Middle frontal gyrus (tissue), 1 donor: ENCODE results near the gene PLIN4.
"Not testable (repeated sequence)": the region's sequence is repeated elsewhere in the genome, so short reads cannot be mapped to it uniquely, and the experiment has no call there.

Source experiments
- DNase-seq: peaks from one replicate; pipeline ENCODE4 v3.0.0-alpha.2; 2015; ENCODE audit warnings: low spot score; ENCODE audit errors: extremely low spot score

Gene PLIN4

GRCh38 chr19:4548238-4548584 lies 29.9 kb upstream of the PLIN4 start:
- DNase-seq: no peak

GRCh38 chr19:4547303-4548237 lies 29.3 kb upstream of the PLIN4 start:
- no peak for DNase-seq

- no peak for DNase-seq
Observed at GRCh38 chr19:4543842-4544647, 25.8 kb upstream of the PLIN4 start.

GRCh38 chr19:4542896-4543841 lies 24.9 kb upstream of the PLIN4 start:
- no peak for DNase-seq

- DNase-seq: not testable (repeated sequence)
Observed at GRCh38 chr19:4541806-4542145, 23.5 kb upstream of the PLIN4 start.

GRCh38 chr19:4541114-4541805 lies 23.0 kb upstream of the PLIN4 start:
- DNase-seq: no peak

- DNase-seq: no peak
Observed at GRCh38 chr19:4539693-4540581, 21.7 kb upstream of the PLIN4 start, which contains the start of gene LRG1. LRG1 (minus strand) TSS chr19:4540036; CDS start chr19:4540013, 23 bp downstream.

- DNase-seq: no peak
Observed at GRCh38 chr19:4539169-4539692, 20.9 kb upstream of the PLIN4 start.

- no peak for DNase-seq
Observed at GRCh38 chr19:4538601-4538954, 20.3 kb upstream of the PLIN4 start.

GRCh38 chr19:4537953-4538600 lies 19.8 kb upstream of the PLIN4 start:
- DNase-seq: no peak

- DNase-seq: no peak
Observed at GRCh38 chr19:4536798-4537197, 18.5 kb upstream of the PLIN4 start.

- DNase-seq: peak; percentile 5
Observed at GRCh38 chr19:4534836-4535658, 16.8 kb upstream of the PLIN4 start, which contains the start of gene PLIN5. PLIN5 (minus strand) TSS chr19:4535224; CDS start chr19:4534074, 1,150 bp downstream.

- DNase-seq: no peak
Observed at GRCh38 chr19:4533835-4534424, 15.6 kb upstream of the PLIN4 start.

- no peak for DNase-seq
Observed at GRCh38 chr19:4533334-4533733, 15.0 kb upstream of the PLIN4 start.

- no peak for DNase-seq
Observed at GRCh38 chr19:4531562-4532165, 13.4 kb upstream of the PLIN4 start.

- no peak for DNase-seq
Observed at GRCh38 chr19:4529924-4530522, 11.7 kb upstream of the PLIN4 start.

GRCh38 chr19:4528843-4529242 lies 10.6 kb upstream of the PLIN4 start:
- DNase-seq: no peak
